Measurements from ENCODE around the gene HTR2C.

GRCh38 chrX:114580336-114580735, 3.5 kb upstream of the HTR2C start:
- TF ChIP-seq CTCF (conservative IDR thresholded peaks at IDR 0.05; ENCODE audit: low read depth, low read length) = no peak
- TF ChIP-seq, protein P1, sequence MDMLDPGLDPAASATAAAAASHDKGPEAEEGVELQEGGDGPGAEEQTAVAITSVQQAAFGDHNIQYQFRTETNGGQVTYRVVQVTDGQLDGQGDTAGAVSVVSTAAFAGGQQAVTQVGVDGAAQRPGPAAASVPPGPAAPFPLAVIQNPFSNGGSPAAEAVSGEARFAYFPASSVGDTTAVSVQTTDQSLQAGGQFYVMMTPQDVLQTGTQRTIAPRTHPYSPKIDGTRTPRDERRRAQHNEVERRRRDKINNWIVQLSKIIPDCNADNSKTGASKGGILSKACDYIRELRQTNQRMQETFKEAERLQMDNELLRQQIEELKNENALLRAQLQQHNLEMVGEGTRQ (IDR thresholded peaks at IDR 0.05; ENCODE audit: low read depth, low read length) = no peak
- TF ChIP-seq MAFK (IDR thresholded peaks at IDR 0.05; ENCODE audit: low read depth, low read length) = no peak
- no peak for TF ChIP-seq FOS (IDR thresholded peaks at IDR 0.05; ENCODE audit: low read depth, low read length)
- TF ChIP-seq POLR2A (IDR thresholded peaks at IDR 0.05; ENCODE audit: low read depth, low read length) = no peak
- TF ChIP-seq RAD21 (IDR thresholded peaks at IDR 0.05; ENCODE audit: low read length) = no peak
- TF ChIP-seq CEBPB (IDR thresholded peaks at IDR 0.05; ENCODE audit: low read depth, low read length) = no peak
